Mesenchymal stem cell (in vitro differentiated cells and primary cell): ENCODE measurements around the gene TRAFD1.

Source experiments
- DNase-seq: peaks from one replicate; pipeline ENCODE4 v3.0.0-alpha.2; 2013
- H2AFZ ChIP-seq: one replicate; pipeline ENCODE4 v1.6.1; 2013; ENCODE audit warnings: low read depth, mild to moderate bottlenecking, control low read depth, inconsistent platforms, low read length, moderate library complexity
- H2AK5ac ChIP-seq: 2 replicates; pipeline ENCODE4 v1.6.1; 2013; ENCODE audit warnings: low read length, moderate library complexity, mild to moderate bottlenecking, inconsistent platforms; ENCODE audit not compliant: severe bottlenecking
- H2BK120ac ChIP-seq: one replicate; pipeline ENCODE4 v1.6.1; 2013; ENCODE audit warnings: low read depth, mild to moderate bottlenecking, inconsistent platforms, low read length, moderate library complexity
- H2BK12ac ChIP-seq, 2 experiments: one replicate each; pipeline ENCODE4 v1.6.1; 2013; ENCODE audit warnings: inconsistent platforms in 2 of 2, low read length in 2 of 2, mild to moderate bottlenecking in 2 of 2, moderate library complexity in 2 of 2, control low read depth in 1 of 2
- H2BK15ac ChIP-seq: one replicate; pipeline ENCODE4 v1.6.1; 2013; ENCODE audit warnings: mild to moderate bottlenecking, low read depth, inconsistent platforms; ENCODE audit not compliant: poor library complexity, severe bottlenecking
- H2BK5ac ChIP-seq: 2 replicates; pipeline ENCODE4 v1.6.1; 2013; ENCODE audit warnings: low read depth, mild to moderate bottlenecking, low read length, control low read depth, inconsistent platforms; ENCODE audit not compliant: poor library complexity, severe bottlenecking
- H3K14ac ChIP-seq, 2 experiments: one replicate each; pipeline ENCODE4 v1.6.1; 2013; ENCODE audit warnings: inconsistent platforms in 2 of 2, low read length in 2 of 2, control low read depth in 1 of 2, mild to moderate bottlenecking in 1 of 2, moderate library complexity in 1 of 2
- H3K18ac ChIP-seq, 2 experiments: one replicate each; pipeline ENCODE4 v1.6.1; 2013; ENCODE audit warnings: inconsistent platforms in 2 of 2, low read length in 2 of 2, control low read depth in 1 of 2, low read depth in 1 of 2, mild to moderate bottlenecking in 1 of 2
- H3K23ac ChIP-seq, 2 experiments: one replicate each; pipeline ENCODE4 v1.6.1; 2013; ENCODE audit warnings: inconsistent platforms in 2 of 2, low read length in 2 of 2, mild to moderate bottlenecking in 2 of 2, moderate library complexity in 2 of 2, control low read depth in 1 of 2
- H3K27ac ChIP-seq: 2 replicates; pipeline ENCODE4 v1.5.1; 2013; ENCODE audit warnings: mild to moderate bottlenecking, moderate library complexity, low read length, control low read depth, inconsistent platforms; ENCODE audit not compliant: poor library complexity, severe bottlenecking
- H3K27me3 ChIP-seq, 2 experiments: 2 replicates each; pipeline versions ENCODE4 v1.6.1 to v1.7.0; 2013; ENCODE audit warnings: low read length in 2 of 2, mild to moderate bottlenecking in 2 of 2, moderate library complexity in 2 of 2, control low read depth in 1 of 2, inconsistent platforms in 1 of 2; ENCODE audit not compliant: control insufficient read depth in 1 of 2, insufficient read depth in 1 of 2
- H3K36me3 ChIP-seq, 2 experiments: 2 replicates each; pipeline versions ENCODE4 v1.6.1 to v1.7.0; 2013; ENCODE audit warnings: low read length in 2 of 2, control low read depth in 1 of 2, inconsistent platforms in 1 of 2, low read depth in 1 of 2, mild to moderate bottlenecking in 1 of 2; ENCODE audit not compliant: insufficient read depth in 2 of 2, control insufficient read depth in 1 of 2
- H3K4ac ChIP-seq, 2 experiments: one replicate each; pipeline ENCODE4 v1.6.1; 2013; ENCODE audit warnings: inconsistent platforms in 2 of 2, low read length in 2 of 2, mild to moderate bottlenecking in 2 of 2, moderate library complexity in 2 of 2, control low read depth in 1 of 2, low read depth in 1 of 2
- H3K4me1 ChIP-seq: 2 replicates; pipeline ENCODE4 v1.6.1; 2013; ENCODE audit warnings: low read depth, low read length, control low read depth; ENCODE audit not compliant: control insufficient read depth, insufficient read depth
- H3K4me2 ChIP-seq: 2 replicates; pipeline ENCODE4 v1.6.1; 2013; ENCODE audit warnings: low read length, mild to moderate bottlenecking, inconsistent platforms; ENCODE audit not compliant: poor library complexity, severe bottlenecking
- H3K4me3 ChIP-seq, 2 experiments: 2 replicates each; pipeline versions ENCODE4 v1.5.1 to v1.7.0; 2013; ENCODE audit warnings: low read length in 2 of 2, mild to moderate bottlenecking in 2 of 2, control low read depth in 1 of 2, low read depth in 1 of 2; ENCODE audit not compliant: insufficient read depth in 1 of 2
- H3K79me1 ChIP-seq: replicated peaks from 2 replicates; pipeline ENCODE4 v1.6.1; 2013; ENCODE audit warnings: mild to moderate bottlenecking, control low read depth, low read length, inconsistent platforms; ENCODE audit not compliant: poor library complexity, severe bottlenecking
- H3K9ac ChIP-seq: 2 replicates; pipeline ENCODE4 v1.7.0; 2013; ENCODE audit warnings: mild to moderate bottlenecking, low read length, moderate library complexity
- H3K9me3 ChIP-seq: 2 replicates; pipeline ENCODE4 v1.7.0; 2013; ENCODE audit warnings: mild to moderate bottlenecking, low read length; ENCODE audit not compliant: control insufficient read depth
- H4K8ac ChIP-seq: one replicate; pipeline ENCODE4 v1.6.1; 2013; ENCODE audit warnings: inconsistent platforms, mild to moderate bottlenecking, low read length, moderate library complexity
- H4K91ac ChIP-seq: one replicate; pipeline ENCODE4 v1.6.1; 2013; ENCODE audit warnings: mild to moderate bottlenecking, low read length, inconsistent platforms
- WGBS: methylation state at CpG from one replicate; pipeline ENCODE4 v1.1.7; 2013; ENCODE audit warnings: mixed read lengths; 5-methylcytosine and 5-hydroxymethylcytosine counted together

TRAFD1 gene

GRCh38 chr12:112188130-112188830, 62.9 kb downstream of the TRAFD1 start:
- Histone ChIP-seq H3K27ac (no peak overlapping the region), H3K23ac (no peak overlapping the region), H2BK12ac (no peak overlapping the region), H3K18ac (no peak overlapping the region), H3K36me3 (peaks cover 55 to 66% of the 10 kb centered on the region in 2 experiments), H2BK5ac (no peak overlapping the region), H3K14ac (no peak overlapping the region), H2AFZ (no peak overlapping the region), H3K27me3 (no peaks in the 10 kb centered on the region), H3K4me1 (no peaks in the 10 kb centered on the region), H2BK120ac (no peak overlapping the region), H3K4ac (no peak overlapping the region), H3K4me3 (no peak overlapping the region), H3K9me3 (no peaks in the 10 kb centered on the region), H4K8ac (no peak overlapping the region), H3K4me2 (no peak overlapping the region), H4K91ac (no peak overlapping the region), H3K9ac (no peak overlapping the region), H2AK5ac (no peak overlapping the region), H2BK15ac (no peak overlapping the region), H3K79me1 (peaks cover 7% of the 10 kb centered on the region)
- no peak for DNase-seq
- 97% methylated on average over 9 of the region's 9 CpGs for WGBS

- no peak overlapping the region for H2BK120ac ChIP-seq
- WGBS, result 92% methylated on average over 5 of the region's 5 CpGs
Observed at GRCh38 chr12:112190231-112191025, 65.1 kb downstream of the TRAFD1 start.

DNA sequence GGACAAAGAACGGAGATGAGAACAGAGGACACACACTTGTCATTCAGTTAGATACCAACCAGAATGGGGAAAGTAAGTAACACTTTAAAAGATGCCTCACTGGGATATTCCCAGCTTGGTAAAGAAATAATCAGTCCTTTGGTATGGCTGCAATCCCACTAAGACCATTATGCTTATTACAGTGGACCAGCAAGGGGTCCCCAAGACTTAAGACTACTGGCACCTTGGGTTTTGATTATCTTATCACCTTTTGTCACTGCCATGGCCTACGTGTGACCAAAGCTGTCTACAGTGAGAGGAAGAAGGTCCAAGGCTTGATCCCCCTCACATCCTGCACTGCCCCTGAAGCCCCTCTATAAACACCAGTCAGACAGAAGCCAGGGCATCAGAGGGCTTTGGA, 65.8 kb downstream of the TRAFD1 start:
- Histone ChIP-seq H2BK15ac (no peak overlapping the region), H2BK120ac (no peak overlapping the region), H2BK12ac (no peak overlapping the region), H3K36me3 (peaks cover 53 to 78% of the 10 kb centered on the region in 2 experiments), H3K9me3 (no peaks in the 10 kb centered on the region), H3K18ac (no peak overlapping the region), H3K4me1 (no peaks in the 10 kb centered on the region), H3K4me3 (no peak overlapping the region), H4K8ac (no peak overlapping the region), H3K9ac (no peak overlapping the region), H3K14ac (no peak overlapping the region), H3K27me3 (no peaks in the 10 kb centered on the region), H3K23ac (no peak overlapping the region), H2AK5ac (no peak overlapping the region), H2BK5ac (no peak overlapping the region), H3K79me1 (no peaks in the 10 kb centered on the region), H3K4ac (no peak overlapping the region), H2AFZ (no peak overlapping the region), H3K27ac (no peak overlapping the region), H3K4me2 (no peak overlapping the region), H4K91ac (no peak overlapping the region)
- WGBS, result 55% methylated on average over 2 of the region's 2 CpGs
- DNase-seq, result no peak

More at GRCh38 chr12:112190231-112191025, 65.1 kb downstream of the TRAFD1 start:
- no peak overlapping the region for H2BK15ac ChIP-seq
- H3K4me1 ChIP-seq, result no peaks in the 10 kb centered on the region
- DNase-seq, result no peak
- no peak overlapping the region for H4K91ac ChIP-seq
- H3K79me1 ChIP-seq, result no peaks in the 10 kb centered on the region
- H3K4ac ChIP-seq, result no peak overlapping the region
- no peak overlapping the region for H2BK5ac ChIP-seq
- no peak overlapping the region for H2AFZ ChIP-seq
- no peaks in the 10 kb centered on the region for H3K27me3 ChIP-seq
- no peak overlapping the region for H4K8ac ChIP-seq
- peaks cover 50 to 70% of the 10 kb centered on the region in 2 experiments for H3K36me3 ChIP-seq
- H3K9ac ChIP-seq, result no peak overlapping the region
- H3K23ac ChIP-seq, result no peak overlapping the region
- no peak overlapping the region for H3K4me2 ChIP-seq
- H3K9me3 ChIP-seq, result no peaks in the 10 kb centered on the region
- no peak overlapping the region for H3K18ac ChIP-seq
- no peak overlapping the region for H3K4me3 ChIP-seq
- H3K14ac ChIP-seq, result no peak overlapping the region
- H2BK12ac ChIP-seq, result no peak overlapping the region
- H2AK5ac ChIP-seq, result no peak overlapping the region
- H3K27ac ChIP-seq, result no peak overlapping the region

DNA sequence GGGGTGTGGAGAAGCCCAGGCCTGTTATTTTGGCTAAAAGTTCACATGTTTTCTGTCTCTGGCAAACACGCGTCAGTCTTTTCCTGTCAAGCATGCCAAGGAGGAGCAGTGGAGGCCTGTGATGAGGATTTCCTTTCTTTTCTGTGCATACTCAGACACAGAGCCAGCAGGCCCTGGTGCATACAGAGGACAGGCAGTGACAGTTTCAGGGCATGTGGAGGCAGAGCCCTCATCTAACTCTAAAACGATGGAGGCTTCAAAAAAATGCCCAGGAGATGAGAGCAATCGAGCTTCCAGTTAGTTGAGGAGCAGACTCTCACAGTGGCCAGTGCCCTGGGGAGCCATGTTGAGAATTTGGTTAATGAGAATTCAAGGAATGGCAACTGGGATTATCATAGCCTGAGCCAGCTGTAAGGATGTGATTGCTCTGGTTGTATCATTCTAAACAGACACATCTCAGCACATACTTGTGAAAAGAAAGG, 66.5 kb downstream of the TRAFD1 start:
- WGBS, result 43% methylated on average over 4 of the region's 4 CpGs
- Histone ChIP-seq H3K14ac (no peak overlapping the region), H3K79me1 (no peaks in the 10 kb centered on the region), H3K27ac (no peak overlapping the region), H3K9ac (peak overlapping the region; percentile 19), H3K4me1 (no peaks in the 10 kb centered on the region), H2BK5ac (no peak overlapping the region), H2BK15ac (no peak overlapping the region), H3K27me3 (no peaks in the 10 kb centered on the region), H3K18ac (no peak overlapping the region), H2BK120ac (no peak overlapping the region), H3K23ac (peak overlapping the region in 1 of 2 experiments; percentile 47), H2BK12ac (no peak overlapping the region), H3K4me2 (no peak overlapping the region), H3K4me3 (no peak overlapping the region), H2AK5ac (no peak overlapping the region), H3K36me3 (peaks cover 50 to 80% of the 10 kb centered on the region in 2 experiments), H4K91ac (no peak overlapping the region), H3K4ac (no peak overlapping the region), H4K8ac (no peak overlapping the region), H3K9me3 (no peaks in the 10 kb centered on the region), H2AFZ (no peak overlapping the region)
- DNase-seq, result peak; percentile 32
